Germinal center (tissue), 1 donor: Measurements from ENCODE around the gene STAU1.
"Not testable (repeated sequence)": the region's sequence is repeated elsewhere in the genome, so short reads cannot be mapped to it uniquely, and the experiment has no call there.

Experiments used
- DNase-seq: peaks from one replicate; pipeline ENCODE4 v3.0.0; 2012; ENCODE audit warnings: mixed read lengths, low spot score

STAU1 gene

GRCh38 chr20:49203746-49204145, 15.6 kb upstream of the STAU1 start:
- no peak for DNase-seq

- no peak for DNase-seq
Measured at GRCh38 chr20:49203011-49203410, 14.9 kb upstream of the STAU1 start.

DNA sequence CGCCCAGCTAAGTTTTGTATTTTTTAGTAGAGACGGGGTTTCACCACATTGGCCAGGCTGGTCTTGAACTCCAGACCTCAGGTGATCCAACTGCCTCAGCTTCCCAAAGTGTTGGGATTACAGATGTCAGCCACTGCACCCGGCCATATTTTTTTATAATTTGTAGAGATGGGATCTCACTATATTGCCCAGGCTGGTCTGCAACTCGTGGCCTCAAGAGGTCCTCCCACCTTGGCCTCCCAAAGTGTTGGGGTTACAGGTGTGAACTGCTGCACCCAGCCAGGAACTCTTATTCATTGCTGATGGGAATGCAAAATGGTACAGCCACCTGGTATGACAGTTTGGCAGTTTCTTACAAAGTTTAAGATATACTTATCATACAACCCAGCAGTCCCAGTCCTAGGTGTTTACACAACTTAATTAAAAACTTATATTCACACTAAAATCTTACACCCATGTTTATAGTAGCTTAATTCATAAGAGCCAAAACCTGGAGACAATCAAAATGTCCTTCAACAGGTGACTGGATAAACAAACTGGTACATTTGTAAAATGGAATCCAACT, 11.7 kb upstream of the STAU1 start:
- no peak for DNase-seq

GRCh38 chr20:49192944-49193518, 4.9 kb upstream of the STAU1 start:
- DNase-seq, result not testable (repeated sequence)

DNA sequence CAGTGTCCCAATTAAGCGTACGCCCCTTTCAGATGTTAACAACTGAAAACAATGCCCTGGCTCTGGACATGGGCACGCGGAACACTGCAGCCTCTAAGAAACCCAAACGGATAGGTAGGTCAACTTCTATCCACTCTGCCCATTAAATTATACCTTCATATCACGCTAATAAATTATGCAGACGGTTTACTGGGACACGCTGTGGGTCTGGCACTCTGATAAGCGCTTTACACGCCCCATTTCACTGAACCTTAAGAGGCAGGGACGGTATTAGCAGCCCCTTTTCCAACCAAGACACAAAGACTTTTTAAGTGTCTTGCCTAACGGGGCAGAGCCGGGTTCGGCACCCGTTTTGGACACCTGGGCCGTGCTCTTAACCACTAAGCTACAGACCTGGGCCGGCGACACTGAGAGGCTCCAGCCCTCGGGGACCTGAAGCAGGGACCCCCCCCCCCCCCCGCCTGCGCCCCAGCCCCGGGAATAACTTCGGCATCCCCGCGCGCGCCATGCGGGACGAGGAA, 744 bp downstream of the STAU1 start:
- no peak for DNase-seq

DNA sequence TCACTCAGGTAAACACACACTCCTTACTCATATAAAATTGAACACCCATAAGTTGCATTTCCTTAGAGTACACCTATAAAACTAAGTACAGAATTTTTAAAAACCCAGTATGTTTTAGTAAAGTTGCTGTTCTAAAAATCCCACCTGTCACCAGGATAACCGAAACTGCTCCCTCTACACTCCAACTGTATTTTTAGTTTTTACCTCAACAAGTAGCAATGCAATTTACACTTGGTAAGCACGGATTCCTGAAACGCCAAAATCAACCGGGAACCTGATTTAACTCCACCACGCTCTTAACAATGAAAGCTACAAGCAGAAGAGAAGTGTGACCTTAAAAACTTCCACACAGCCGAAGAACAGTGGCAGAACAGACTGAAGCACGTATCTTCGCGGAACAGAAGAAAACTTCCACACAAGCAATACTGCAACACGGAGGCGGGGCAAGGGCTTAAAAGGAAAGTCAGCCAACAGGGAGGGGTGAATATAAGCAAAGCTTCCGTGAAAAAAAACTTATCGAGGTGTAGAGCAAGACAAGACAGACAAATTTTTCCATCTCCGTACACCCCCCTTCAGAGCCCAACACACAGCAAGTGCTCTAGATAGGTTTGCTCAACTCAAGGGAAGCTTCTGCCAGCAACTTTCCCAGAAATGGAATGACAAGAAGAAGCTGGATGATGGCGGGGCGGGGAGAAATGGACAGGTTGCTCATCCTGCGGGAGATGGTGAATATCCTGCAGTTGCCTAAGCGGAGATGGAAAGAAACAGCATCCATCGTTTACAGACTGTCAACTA, 1.4 kb downstream of the STAU1 start:
- peak; percentile 52 for DNase-seq

- no peak for DNase-seq
Measured at GRCh38 chr20:49185071-49185761, 2.9 kb downstream of the STAU1 start.

GRCh38 chr20:49184691-49185070, 3.5 kb downstream of the STAU1 start:
- DNase-seq, result no peak

GRCh38 chr20:49184084-49184501, 4.0 kb downstream of the STAU1 start:
- not testable (repeated sequence) for DNase-seq

DNA sequence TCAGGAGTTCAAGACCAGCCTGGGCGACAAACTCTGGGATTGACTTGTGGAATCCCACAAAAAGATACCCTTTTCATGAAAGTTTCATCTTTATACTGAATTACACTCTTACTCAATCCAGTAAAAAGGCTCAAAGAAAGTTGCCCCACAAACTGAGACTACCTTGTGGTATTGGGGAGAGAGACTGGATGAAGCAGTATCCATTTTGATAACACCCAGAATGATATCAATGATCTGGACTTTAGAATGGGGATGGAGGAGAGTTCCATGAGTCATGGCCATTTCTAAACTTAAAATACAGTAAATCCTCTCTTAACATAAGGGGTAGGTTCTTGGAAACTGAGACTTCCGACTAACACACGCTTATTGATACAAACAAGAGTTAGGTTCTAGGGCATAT, 4.7 kb downstream of the STAU1 start:
- no peak for DNase-seq

GRCh38 chr20:49181265-49181877, 6.8 kb downstream of the STAU1 start:
- no peak for DNase-seq

DNA sequence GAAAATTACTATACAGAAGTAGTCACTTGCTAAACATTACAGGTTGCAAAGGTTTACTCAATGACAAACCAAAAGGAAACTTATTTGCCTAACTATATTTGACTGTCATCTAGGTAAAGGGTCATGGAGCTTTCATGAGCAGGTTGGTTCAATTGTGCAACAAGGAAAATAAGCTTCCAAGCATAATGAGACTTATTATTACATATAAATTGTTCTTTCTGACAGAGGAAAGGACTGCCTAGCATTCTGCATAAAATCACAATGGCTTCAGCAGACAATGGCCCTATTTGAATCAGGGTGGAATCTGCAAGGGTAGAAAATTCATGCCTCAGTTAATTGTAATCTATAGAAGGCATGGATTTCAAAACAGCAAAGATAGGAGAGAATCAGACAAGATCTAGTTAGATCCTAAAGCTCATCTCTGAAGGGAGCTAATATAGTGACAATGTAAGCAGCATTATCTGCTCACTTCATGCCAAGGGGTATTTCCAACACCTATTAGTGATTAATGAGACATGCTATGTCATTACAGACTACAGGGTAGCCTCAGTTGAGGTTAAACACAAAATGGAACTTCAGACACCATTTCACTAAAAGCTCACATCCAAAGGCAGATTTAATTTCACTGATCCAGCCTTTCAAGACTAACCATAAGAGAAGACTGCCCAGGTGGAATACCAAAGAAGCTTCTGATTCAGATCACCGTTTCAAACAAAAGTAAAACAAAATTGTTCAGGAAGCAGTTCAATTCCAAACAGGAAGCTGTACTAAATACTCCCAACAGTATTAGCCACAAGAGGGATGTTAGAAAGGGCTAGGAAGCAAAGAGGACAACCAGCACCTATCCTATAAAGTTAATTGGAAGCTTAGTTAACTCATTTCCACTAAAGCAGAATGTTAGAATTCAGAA, 8.5 kb downstream of the STAU1 start:
- no peak for DNase-seq

DNA sequence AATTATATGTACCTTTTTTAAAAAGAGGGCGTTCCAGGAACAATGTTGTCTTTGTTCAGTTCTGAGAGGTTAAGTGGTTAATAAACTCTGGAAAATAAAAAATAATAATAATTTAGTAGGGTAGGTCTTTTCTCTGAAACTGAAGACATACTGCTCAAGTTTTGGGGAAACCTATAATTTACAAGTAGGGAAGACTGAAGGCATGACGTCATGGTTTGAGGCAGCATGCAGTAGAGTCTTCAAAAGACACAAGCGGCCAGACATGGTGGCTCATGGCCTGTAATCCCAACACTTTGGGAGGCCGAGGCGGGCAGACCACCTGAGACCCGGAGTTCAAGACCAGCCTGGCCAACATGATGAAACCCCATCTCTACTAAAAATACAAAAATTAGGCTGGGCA, 14.0 kb downstream of the STAU1 start:
- no peak for DNase-seq

DNA sequence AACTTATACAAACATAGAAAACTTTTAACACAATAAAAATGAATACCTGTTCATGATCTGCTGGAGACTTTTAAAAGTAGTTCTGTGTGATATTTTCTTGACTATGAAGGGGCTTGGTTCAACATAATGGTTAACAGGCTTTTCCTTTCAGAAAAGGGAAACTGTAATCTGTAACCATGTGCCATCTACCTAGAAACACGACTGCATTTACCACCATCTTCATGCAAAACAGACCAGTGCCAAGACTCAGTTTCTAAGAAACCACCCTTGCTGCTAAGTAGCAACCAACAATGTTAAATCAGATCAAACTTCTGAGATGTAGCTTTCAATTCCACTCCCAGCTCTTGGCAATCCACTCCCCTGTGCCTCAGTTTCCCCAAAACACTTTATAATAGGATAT, 15.7 kb downstream of the STAU1 start:
- no peak for DNase-seq

DNA sequence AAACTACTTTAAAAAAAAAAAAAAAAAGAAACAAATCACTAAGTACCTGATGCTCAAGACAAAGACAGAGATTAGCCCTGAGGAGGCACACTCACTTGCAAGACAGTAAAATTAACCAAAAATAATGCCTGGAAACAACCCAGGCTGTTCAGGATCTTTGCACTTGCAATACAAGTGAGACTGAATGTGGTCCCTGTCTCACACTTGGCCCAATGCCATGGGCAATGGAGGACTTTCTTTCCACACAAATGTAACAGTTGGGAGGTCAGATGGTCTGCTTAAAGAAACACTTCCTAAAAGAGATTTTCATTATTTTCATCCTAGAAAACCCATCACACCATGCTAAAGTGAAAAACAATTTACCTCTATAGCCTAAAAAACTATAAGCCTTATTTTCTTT, 16.2 kb downstream of the STAU1 start:
- no peak for DNase-seq

GRCh38 chr20:49170714-49171113, 17.4 kb downstream of the STAU1 start:
- DNase-seq, result no peak

- DNase-seq, result no peak
Measured at GRCh38 chr20:49169547-49169946, 18.6 kb downstream of the STAU1 start.

GRCh38 chr20:49168864-49169263, 19.3 kb downstream of the STAU1 start:
- not testable (repeated sequence) for DNase-seq

DNA sequence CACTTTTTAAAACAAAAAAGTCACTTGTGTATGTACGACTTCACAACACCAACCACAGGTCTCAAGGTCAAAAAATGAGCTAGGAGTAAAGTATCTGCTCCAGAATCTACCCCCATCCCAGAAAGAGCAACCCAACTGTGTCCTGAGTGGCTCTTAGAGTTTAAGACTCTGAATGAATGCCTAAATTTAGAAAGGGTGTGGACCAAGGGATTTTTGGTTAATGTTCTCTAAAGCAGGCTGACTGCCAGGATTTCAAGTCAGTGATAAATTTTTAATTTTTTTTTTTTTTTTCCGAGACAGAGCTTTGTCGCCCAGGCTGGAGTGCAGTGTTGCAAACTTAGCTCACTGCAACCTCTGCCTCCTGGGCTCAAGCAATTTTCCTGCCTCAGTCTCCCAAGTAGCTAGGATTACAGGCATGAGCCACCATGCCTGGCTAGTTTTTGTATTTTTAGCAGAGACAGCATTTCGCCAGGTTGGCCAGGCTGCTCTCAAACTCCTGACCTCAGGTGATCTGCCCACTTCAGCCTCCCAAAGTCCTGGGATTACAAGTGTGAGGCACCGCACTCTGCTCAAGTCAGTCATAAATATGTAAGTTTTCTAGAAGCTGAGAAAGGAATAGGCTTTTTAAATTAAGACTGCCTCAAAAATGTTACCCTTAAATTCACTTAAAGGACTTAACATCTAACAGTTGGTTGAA, 20.2 kb downstream of the STAU1 start:
- DNase-seq, result no peak
